Measurements from ENCODE around the gene ST14. TPM values are rescaled to one million over a fixed set of nuclear protein-coding genes. Genes with fewer than 3 reads are reported as not detected.
A peak's percentile ranks its signal among the peaks of the same experiment; 100 is the strongest.

The ST14 gene
- polyA plus RNA-seq, 3 donors: 13.3 to 36.0 (median 23.6) TPM

- H3K4me3 Mint-ChIP-seq: no peak overlapping the region
- peaks cover 0 to 4% (median 2%) of the 10 kb centered on the region in 3 donors for H3K27me3 Mint-ChIP-seq (ENCODE audit: low read depth in 3 of 3)
- H3K27me3 ChIP-seq (ENCODE audit: control insufficient read depth in 2 of 2, insufficient read depth in 2 of 2, low read length in 2 of 2): no peaks in the 10 kb centered on the region
- H3K9me3 ChIP-seq (replicated peaks in 1 of 2; ENCODE audit: control insufficient read depth in 1 of 2, insufficient read depth in 1 of 2, low read length in 2 of 2): no peaks in the 10 kb centered on the region
- peaks cover 40 to 68% of the 10 kb centered on the region in 2 donors for H3K36me3 ChIP-seq (replicated peaks in 1 of 2; ENCODE audit: control insufficient read depth in 1 of 2, insufficient read depth in 2 of 2, low read length in 2 of 2)
- peak overlapping the region in 1 of 2 donors; percentile 91 for H3K27ac ChIP-seq (ENCODE audit: low read depth in 1 of 2, low read length in 2 of 2)
- H3K36me3 Mint-ChIP-seq: peaks cover 69 to 80% of the 10 kb centered on the region in 2 donors
- H3K4me2 ChIP-seq (replicated peaks; ENCODE audit: extremely low read depth, low read length, poor library complexity, severe bottlenecking): no peak overlapping the region
- peaks cover 69% of the 10 kb centered on the region for H3K4me1 Mint-ChIP-seq
- no peak overlapping the region for H3K4me3 ChIP-seq (replicated peaks in 1 of 3; ENCODE audit: low read depth in 2 of 3, low read length in 3 of 3)
- peaks cover 85% of the 10 kb centered on the region for H4K20me1 ChIP-seq (ENCODE audit: insufficient read depth, low read length)
- no peak overlapping the region for H3K9ac ChIP-seq (ENCODE audit: insufficient read depth, low read length, poor library complexity, severe bottlenecking)
- no peaks in the 10 kb centered on the region for H3K9me3 Mint-ChIP-seq
- TF ChIP-seq CTCF (IDR thresholded peaks at IDR 0.05): no peak
- intact Hi-C loops (cut with micrococcal nuclease): no loop called here
- H3K27ac Mint-ChIP-seq: peak overlapping the region in 3 of 7 donors; percentile 86 to 93 (median 87)
- no peak for DNase-seq
- no peak overlapping the region for H2AFZ ChIP-seq (ENCODE audit: insufficient read depth, low read depth, low read length, poor library complexity, severe bottlenecking)
- H3K4me1 ChIP-seq (ENCODE audit: control insufficient read depth in 1 of 2, insufficient read depth in 2 of 2, low read length in 2 of 2): peaks cover 52 to 60% of the 10 kb centered on the region in 2 donors
- WGBS (ENCODE audit: insufficient coverage): no CpG with 5 or more reads among the region's 2 CpGs
- H3K79me2 ChIP-seq (ENCODE audit: insufficient read depth, low read length): peaks cover 94% of the 10 kb centered on the region
Observed at GRCh38 chr11:130118165-130118564, 41.4 kb upstream of the ST14 start.

GRCh38 chr11:130118636-130119387 lies 40.8 kb upstream of the ST14 start:
- Mint-ChIP-seq H3K4me3 (no peak overlapping the region), H3K9me3 (peaks cover 0 to 2% (median 0%) of the 10 kb centered on the region in 7 donors), H3K27ac (peak overlapping the region; percentile 79 to 93 (median 86)), H3K36me3 (peaks cover 71 to 80% of the 10 kb centered on the region in 2 donors), H3K27me3 (ENCODE audit: low read depth in 3 of 3) (peaks cover 0 to 4% (median 2%) of the 10 kb centered on the region in 3 donors), H3K4me1 (peaks cover 75% of the 10 kb centered on the region)
- Histone ChIP-seq H3K36me3 (replicated peaks in 1 of 2; ENCODE audit: control insufficient read depth in 1 of 2, insufficient read depth in 2 of 2, low read length in 2 of 2) (peaks cover 43 to 67% of the 10 kb centered on the region in 2 donors), H3K4me1 (ENCODE audit: control insufficient read depth in 1 of 2, insufficient read depth in 2 of 2, low read length in 2 of 2) (peaks cover 58 to 66% of the 10 kb centered on the region in 2 donors), H3K9ac (ENCODE audit: insufficient read depth, low read length, poor library complexity, severe bottlenecking) (no peak overlapping the region), H3K27me3 (ENCODE audit: control insufficient read depth in 2 of 2, insufficient read depth in 2 of 2, low read length in 2 of 2) (no peaks in the 10 kb centered on the region), H4K20me1 (ENCODE audit: insufficient read depth, low read length) (peaks cover 79% of the 10 kb centered on the region), H3K9me3 (replicated peaks in 1 of 2; ENCODE audit: control insufficient read depth in 1 of 2, insufficient read depth in 1 of 2, low read length in 2 of 2) (no peaks in the 10 kb centered on the region), H3K4me3 (replicated peaks in 1 of 3; ENCODE audit: low read depth in 2 of 3, low read length in 3 of 3) (peak overlapping the region in 1 of 3 experiments; percentile 3), H2AFZ (ENCODE audit: insufficient read depth, low read depth, low read length, poor library complexity, severe bottlenecking) (peak overlapping the region; percentile 30), H3K4me2 (replicated peaks; ENCODE audit: extremely low read depth, low read length, poor library complexity, severe bottlenecking) (no peak overlapping the region), H3K79me2 (ENCODE audit: insufficient read depth, low read length) (peaks cover 94% of the 10 kb centered on the region), H3K27ac (ENCODE audit: low read depth in 1 of 2, low read length in 2 of 2) (peak overlapping the region; percentile 57 to 91)
- intact Hi-C loops (cut with micrococcal nuclease): no loop called here
- peak in 1 of 3 donors; percentile 54 for DNase-seq
- no peak for TF ChIP-seq CTCF (IDR thresholded peaks at IDR 0.05)
- 39% methylated on average over 3 of the region's 9 CpGs for WGBS (ENCODE audit: insufficient coverage)

All from CD14-positive monocyte (primary cell).